DND-41 (cell line): ENCODE results near the gene UCHL3.

Experiments
- EZH2 ChIP-seq: IDR thresholded peaks from 3 replicates; pipeline ENCODE4 v1.6.1; 2012; ENCODE audit warnings: borderline replicate concordance, low read depth, mild to moderate bottlenecking, moderate library complexity, low read length, inconsistent platforms; ENCODE audit not compliant: severe bottlenecking
- TF ChIP-seq, protein P1 (sequence below): IDR thresholded peaks from 2 replicates; pipeline ENCODE4 v1.5.1; 2012; ENCODE audit warnings: borderline replicate concordance, low read length, moderate library complexity, mild to moderate bottlenecking; ENCODE audit not compliant: poor library complexity, severe bottlenecking; ENCODE audit errors: extremely low read depth

DNA sequence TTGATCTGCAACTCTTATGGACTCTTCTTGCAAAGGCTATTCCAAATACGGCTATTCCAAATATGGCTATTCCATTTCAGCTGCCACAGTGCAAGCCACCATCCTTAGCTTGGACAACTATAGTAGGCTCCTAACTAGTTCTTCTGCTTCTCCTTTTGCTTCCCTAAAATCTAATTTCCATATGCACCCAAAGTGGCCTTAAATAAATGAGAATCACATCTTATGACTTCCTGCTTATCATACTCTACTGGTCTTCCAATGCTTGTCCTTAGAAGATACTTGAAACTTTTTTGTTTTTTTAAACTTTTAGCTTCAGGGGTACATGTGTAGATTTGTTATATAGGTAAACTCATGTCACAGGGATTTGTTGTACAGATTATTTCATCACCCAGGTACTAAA is 4.9 kb downstream of the UCHL3 start:
- TF ChIP-seq, protein P1, sequence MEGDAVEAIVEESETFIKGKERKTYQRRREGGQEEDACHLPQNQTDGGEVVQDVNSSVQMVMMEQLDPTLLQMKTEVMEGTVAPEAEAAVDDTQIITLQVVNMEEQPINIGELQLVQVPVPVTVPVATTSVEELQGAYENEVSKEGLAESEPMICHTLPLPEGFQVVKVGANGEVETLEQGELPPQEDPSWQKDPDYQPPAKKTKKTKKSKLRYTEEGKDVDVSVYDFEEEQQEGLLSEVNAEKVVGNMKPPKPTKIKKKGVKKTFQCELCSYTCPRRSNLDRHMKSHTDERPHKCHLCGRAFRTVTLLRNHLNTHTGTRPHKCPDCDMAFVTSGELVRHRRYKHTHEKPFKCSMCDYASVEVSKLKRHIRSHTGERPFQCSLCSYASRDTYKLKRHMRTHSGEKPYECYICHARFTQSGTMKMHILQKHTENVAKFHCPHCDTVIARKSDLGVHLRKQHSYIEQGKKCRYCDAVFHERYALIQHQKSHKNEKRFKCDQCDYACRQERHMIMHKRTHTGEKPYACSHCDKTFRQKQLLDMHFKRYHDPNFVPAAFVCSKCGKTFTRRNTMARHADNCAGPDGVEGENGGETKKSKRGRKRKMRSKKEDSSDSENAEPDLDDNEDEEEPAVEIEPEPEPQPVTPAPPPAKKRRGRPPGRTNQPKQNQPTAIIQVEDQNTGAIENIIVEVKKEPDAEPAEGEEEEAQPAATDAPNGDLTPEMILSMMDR, result no peak
- TF ChIP-seq EZH2, result no peak
